H1 (cell line): ENCODE data around the gene MYO5B. TPM values are rescaled to one million over a fixed set of nuclear protein-coding genes. Genes with fewer than 3 reads are reported as not detected.

Experiments
- KDM1A ChIP-seq: fragments of 200-600, 300-600 bp; sonication (generic); IDR thresholded peaks from 2 replicates; pipeline ENCODE4 v1.7.1; 2016; ENCODE audit warnings: mild to moderate bottlenecking, low read length, borderline replicate concordance
- RAD21 ChIP-seq, 2 experiments: IDR thresholded peaks in 1 of 2; conservative IDR thresholded peaks in 1 of 2; 2 replicates each; pipeline ENCODE4 v1.6.1; 2011; ENCODE audit warnings: low read depth in 2 of 2, low read length in 2 of 2, improper control_type of control experiment in 1 of 2, inconsistent platforms in 1 of 2, mild to moderate bottlenecking in 1 of 2, moderate library complexity in 1 of 2
- polyA plus RNA-seq, 7 experiments: library from polyadenylated mRNA; depleted of rRNA in 3 of 7; stranded (reverse) in 5 of 7; unstranded in 2 of 7; fragments of >200 nt in 5 of 7; fragments of 200-250 nt in 2 of 7; gene quantifications; 1 replicate in 5 of 7; 2 replicates in 1 of 7; 4 replicates in 1 of 7; pipeline versions ENCODE4 v1.2.1 to v1.2.3, GENCODE V29; 2011 to 2013; ENCODE audit warnings: missing spikeins in 2 of 7, mixed read lengths in 2 of 7
- total RNA-seq: library from RNA; stranded (reverse); fragmentation: NEBNext Ultra II Directional; extraction: Animal tissue kit (Norgen Biotek cat#: 25700); gene quantifications from 2 replicates; pipeline ENCODE4 v1.2.1, GENCODE V29; 2021
- TF ChIP-seq, protein P1 (sequence below), 3 experiments: IDR thresholded peaks; 1 replicate in 2 of 3; 2 replicates in 1 of 3; pipeline versions ENCODE4 v1.5.1 to v1.6.1; 2011; ENCODE audit warnings: low read length in 3 of 3, mild to moderate bottlenecking in 3 of 3, inconsistent platforms in 2 of 3, low read depth in 1 of 3, moderate library complexity in 1 of 3; ENCODE audit not compliant: insufficient read depth in 1 of 3; ENCODE audit errors: control extremely low read depth in 1 of 3
- TF ChIP-seq, protein P2 (sequence below): fragments of 300-600 bp; sonication (generic); IDR thresholded peaks from 2 replicates; pipeline ENCODE4 v1.7.1; 2012; ENCODE audit warnings: low read length, moderate library complexity, mild to moderate bottlenecking, inconsistent platforms; ENCODE audit not compliant: insufficient replicate concordance
- TF ChIP-seq, protein P3 (sequence below): IDR thresholded peaks from 2 replicates; pipeline ENCODE4 v1.6.1; 2011; ENCODE audit warnings: low read depth, mild to moderate bottlenecking, low read length; ENCODE audit not compliant: insufficient read depth

The MYO5B gene
- total and polyA plus RNA-seq, 2 of the 8 experiments (the other 6 are each of a cell fraction or from before 2014, with no cell fraction given): 6.4 to 7.7 TPM

DNA sequence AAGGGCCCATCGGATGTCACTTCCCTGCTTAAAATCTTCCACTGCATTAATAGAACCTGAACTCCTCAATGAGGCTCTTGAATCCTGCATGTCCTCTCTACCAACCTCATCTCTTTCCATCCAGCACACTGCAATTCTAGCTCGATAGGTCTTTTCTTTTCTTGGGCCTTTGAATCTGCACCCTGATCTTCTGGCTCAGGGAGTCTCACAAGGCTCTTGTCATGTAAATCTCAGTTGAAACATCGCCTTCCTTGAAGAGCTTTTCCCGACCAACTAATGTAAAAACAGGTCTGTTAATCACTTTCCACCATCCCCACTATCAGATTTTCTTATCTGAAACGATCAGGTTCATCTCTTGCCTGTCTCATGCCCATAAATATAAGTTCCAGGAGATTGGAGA, 120.5 kb downstream of the MYO5B start (continued):
- TF ChIP-seq, protein P1, sequence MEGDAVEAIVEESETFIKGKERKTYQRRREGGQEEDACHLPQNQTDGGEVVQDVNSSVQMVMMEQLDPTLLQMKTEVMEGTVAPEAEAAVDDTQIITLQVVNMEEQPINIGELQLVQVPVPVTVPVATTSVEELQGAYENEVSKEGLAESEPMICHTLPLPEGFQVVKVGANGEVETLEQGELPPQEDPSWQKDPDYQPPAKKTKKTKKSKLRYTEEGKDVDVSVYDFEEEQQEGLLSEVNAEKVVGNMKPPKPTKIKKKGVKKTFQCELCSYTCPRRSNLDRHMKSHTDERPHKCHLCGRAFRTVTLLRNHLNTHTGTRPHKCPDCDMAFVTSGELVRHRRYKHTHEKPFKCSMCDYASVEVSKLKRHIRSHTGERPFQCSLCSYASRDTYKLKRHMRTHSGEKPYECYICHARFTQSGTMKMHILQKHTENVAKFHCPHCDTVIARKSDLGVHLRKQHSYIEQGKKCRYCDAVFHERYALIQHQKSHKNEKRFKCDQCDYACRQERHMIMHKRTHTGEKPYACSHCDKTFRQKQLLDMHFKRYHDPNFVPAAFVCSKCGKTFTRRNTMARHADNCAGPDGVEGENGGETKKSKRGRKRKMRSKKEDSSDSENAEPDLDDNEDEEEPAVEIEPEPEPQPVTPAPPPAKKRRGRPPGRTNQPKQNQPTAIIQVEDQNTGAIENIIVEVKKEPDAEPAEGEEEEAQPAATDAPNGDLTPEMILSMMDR (IDR thresholded peaks at IDR 0.05; ENCODE audit: control extremely low read depth in 1 of 3, insufficient read depth in 1 of 3, low read depth in 1 of 3, low read length in 3 of 3): no peak
- TF ChIP-seq RAD21 (IDR thresholded peaks at IDR 0.05 in 1 of 2, conservative IDR thresholded peaks at IDR 0.05 in 1 of 2; ENCODE audit: low read depth in 2 of 2, low read length in 2 of 2) (no peak), KDM1A (no peak)
- TF ChIP-seq, protein P2, sequence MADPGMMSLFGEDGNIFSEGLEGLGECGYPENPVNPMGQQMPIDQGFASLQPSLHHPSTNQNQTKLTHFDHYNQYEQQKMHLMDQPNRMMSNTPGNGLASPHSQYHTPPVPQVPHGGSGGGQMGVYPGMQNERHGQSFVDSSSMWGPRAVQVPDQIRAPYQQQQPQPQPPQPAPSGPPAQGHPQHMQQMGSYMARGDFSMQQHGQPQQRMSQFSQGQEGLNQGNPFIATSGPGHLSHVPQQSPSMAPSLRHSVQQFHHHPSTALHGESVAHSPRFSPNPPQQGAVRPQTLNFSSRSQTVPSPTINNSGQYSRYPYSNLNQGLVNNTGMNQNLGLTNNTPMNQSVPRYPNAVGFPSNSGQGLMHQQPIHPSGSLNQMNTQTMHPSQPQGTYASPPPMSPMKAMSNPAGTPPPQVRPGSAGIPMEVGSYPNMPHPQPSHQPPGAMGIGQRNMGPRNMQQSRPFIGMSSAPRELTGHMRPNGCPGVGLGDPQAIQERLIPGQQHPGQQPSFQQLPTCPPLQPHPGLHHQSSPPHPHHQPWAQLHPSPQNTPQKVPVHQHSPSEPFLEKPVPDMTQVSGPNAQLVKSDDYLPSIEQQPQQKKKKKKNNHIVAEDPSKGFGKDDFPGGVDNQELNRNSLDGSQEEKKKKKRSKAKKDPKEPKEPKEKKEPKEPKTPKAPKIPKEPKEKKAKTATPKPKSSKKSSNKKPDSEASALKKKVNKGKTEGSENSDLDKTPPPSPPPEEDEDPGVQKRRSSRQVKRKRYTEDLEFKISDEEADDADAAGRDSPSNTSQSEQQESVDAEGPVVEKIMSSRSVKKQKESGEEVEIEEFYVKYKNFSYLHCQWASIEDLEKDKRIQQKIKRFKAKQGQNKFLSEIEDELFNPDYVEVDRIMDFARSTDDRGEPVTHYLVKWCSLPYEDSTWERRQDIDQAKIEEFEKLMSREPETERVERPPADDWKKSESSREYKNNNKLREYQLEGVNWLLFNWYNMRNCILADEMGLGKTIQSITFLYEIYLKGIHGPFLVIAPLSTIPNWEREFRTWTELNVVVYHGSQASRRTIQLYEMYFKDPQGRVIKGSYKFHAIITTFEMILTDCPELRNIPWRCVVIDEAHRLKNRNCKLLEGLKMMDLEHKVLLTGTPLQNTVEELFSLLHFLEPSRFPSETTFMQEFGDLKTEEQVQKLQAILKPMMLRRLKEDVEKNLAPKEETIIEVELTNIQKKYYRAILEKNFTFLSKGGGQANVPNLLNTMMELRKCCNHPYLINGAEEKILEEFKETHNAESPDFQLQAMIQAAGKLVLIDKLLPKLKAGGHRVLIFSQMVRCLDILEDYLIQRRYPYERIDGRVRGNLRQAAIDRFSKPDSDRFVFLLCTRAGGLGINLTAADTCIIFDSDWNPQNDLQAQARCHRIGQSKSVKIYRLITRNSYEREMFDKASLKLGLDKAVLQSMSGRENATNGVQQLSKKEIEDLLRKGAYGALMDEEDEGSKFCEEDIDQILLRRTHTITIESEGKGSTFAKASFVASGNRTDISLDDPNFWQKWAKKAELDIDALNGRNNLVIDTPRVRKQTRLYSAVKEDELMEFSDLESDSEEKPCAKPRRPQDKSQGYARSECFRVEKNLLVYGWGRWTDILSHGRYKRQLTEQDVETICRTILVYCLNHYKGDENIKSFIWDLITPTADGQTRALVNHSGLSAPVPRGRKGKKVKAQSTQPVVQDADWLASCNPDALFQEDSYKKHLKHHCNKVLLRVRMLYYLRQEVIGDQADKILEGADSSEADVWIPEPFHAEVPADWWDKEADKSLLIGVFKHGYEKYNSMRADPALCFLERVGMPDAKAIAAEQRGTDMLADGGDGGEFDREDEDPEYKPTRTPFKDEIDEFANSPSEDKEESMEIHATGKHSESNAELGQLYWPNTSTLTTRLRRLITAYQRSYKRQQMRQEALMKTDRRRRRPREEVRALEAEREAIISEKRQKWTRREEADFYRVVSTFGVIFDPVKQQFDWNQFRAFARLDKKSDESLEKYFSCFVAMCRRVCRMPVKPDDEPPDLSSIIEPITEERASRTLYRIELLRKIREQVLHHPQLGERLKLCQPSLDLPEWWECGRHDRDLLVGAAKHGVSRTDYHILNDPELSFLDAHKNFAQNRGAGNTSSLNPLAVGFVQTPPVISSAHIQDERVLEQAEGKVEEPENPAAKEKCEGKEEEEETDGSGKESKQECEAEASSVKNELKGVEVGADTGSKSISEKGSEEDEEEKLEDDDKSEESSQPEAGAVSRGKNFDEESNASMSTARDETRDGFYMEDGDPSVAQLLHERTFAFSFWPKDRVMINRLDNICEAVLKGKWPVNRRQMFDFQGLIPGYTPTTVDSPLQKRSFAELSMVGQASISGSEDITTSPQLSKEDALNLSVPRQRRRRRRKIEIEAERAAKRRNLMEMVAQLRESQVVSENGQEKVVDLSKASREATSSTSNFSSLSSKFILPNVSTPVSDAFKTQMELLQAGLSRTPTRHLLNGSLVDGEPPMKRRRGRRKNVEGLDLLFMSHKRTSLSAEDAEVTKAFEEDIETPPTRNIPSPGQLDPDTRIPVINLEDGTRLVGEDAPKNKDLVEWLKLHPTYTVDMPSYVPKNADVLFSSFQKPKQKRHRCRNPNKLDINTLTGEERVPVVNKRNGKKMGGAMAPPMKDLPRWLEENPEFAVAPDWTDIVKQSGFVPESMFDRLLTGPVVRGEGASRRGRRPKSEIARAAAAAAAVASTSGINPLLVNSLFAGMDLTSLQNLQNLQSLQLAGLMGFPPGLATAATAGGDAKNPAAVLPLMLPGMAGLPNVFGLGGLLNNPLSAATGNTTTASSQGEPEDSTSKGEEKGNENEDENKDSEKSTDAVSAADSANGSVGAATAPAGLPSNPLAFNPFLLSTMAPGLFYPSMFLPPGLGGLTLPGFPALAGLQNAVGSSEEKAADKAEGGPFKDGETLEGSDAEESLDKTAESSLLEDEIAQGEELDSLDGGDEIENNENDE: no peak
- TF ChIP-seq, protein P3, sequence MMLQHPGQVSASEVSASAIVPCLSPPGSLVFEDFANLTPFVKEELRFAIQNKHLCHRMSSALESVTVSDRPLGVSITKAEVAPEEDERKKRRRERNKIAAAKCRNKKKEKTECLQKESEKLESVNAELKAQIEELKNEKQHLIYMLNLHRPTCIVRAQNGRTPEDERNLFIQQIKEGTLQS: no peak
